Coronary artery (tissue), 2 donors: ENCODE data around the gene SLC6A1.

Source experiments
- DNase-seq: peaks from one replicate; pipeline ENCODE4 v3.0.0-alpha.2; 2017; ENCODE audit warnings: low spot score
- H3K27ac ChIP-seq, 2 donors: fragments of 200-600 bp; sonication (generic); one replicate each; pipeline ENCODE4 v1.5.1; 2016 to 2019
- H3K4me3 ChIP-seq: fragments of 200-600 bp; sonication (generic); 2 replicates; pipeline ENCODE4 v1.5.1; 2016; ENCODE audit warnings: mild to moderate bottlenecking, moderate library complexity
- TF ChIP-seq, protein P1 (sequence below): fragments of 200-600 bp; sonication (generic); IDR thresholded peaks from one replicate; pipeline ENCODE4 v1.5.1; 2019; ENCODE audit warnings: antibody characterized with exemption

The SLC6A1 gene

DNA sequence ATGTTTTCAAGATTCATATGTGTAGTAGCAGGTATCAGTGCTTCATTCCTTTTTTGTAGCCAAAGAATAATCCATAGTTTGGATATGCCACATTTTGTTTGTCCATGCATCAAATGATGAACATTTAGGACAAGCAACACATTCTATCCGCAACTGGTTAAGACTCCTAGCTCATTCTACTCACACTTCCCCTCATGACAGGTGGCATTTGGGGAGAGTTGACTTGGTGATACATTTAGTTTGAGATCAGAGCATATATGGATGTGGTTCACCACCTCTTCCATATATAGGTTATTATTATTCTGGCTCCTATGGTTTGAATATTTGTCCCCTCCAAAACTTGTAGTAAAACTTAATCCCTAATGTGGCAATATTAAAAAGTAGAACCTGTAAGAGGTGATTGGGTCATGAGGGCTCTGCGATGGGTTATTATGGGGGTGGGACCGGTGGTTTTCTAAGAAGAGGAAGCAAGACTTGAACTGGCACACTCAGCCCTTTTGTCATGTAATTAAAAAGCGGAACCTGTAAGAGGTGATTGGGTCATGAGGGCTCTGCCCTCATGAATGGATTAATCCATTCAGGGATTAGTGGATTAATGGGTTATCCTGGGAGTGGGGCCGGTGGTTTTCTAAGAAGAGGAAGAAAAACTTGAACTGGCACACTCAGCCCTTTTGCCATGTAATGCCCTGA, 86.4 kb downstream of the SLC6A1 start:
- TF ChIP-seq, protein P1, sequence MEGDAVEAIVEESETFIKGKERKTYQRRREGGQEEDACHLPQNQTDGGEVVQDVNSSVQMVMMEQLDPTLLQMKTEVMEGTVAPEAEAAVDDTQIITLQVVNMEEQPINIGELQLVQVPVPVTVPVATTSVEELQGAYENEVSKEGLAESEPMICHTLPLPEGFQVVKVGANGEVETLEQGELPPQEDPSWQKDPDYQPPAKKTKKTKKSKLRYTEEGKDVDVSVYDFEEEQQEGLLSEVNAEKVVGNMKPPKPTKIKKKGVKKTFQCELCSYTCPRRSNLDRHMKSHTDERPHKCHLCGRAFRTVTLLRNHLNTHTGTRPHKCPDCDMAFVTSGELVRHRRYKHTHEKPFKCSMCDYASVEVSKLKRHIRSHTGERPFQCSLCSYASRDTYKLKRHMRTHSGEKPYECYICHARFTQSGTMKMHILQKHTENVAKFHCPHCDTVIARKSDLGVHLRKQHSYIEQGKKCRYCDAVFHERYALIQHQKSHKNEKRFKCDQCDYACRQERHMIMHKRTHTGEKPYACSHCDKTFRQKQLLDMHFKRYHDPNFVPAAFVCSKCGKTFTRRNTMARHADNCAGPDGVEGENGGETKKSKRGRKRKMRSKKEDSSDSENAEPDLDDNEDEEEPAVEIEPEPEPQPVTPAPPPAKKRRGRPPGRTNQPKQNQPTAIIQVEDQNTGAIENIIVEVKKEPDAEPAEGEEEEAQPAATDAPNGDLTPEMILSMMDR, result no peak
- DNase-seq, result no peak

DNA sequence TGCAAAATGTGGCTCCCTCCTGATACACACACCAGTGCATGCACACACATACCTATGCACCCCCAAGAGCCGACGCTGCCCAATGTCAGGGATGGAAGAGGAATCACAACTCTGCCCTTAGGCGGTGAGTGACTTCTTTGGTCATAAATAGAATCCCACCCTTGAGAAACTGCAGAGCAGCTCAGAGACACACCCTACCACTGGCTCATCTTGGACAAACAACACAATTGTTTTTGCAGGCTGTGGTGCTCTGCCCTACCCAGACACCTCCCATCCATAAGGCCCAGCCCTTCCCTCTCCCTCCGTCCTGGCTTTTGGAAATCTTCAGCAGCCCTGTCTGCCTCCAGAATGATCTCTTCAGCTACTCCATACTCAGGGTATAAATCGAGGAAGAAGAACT, 87.9 kb downstream of the SLC6A1 start:
- TF ChIP-seq, protein P1, result no peak
- H3K4me3 ChIP-seq, result no peak overlapping the region
- no peak overlapping the region for H3K27ac ChIP-seq
- DNase-seq, result no peak

More for the DNA sequence above, 86.4 kb downstream of the SLC6A1 start:
- no peak overlapping the region for H3K4me3 ChIP-seq
- H3K27ac ChIP-seq, result no peak overlapping the region

DNA sequence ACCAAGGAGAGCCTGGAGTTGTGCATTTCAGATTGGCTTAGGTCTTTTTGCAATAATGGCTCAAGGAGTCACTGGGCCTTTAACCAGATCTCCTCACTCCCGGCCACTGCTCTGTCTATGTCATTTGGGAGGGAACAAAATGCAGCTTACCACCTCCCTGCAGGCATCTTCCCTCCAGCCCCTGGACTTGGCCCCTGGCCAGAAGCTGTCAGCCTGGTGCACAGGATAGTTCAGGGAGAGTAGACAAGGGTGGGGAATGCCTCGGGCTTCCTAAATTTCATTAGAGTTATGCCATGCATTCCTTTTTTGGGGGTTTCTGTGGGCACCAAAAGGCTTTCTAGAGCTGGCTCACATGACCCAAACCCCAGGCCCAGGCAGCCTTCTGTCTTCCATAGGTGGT, 91.5 kb downstream of the SLC6A1 start:
- TF ChIP-seq, protein P1, result no peak
- H3K4me3 ChIP-seq, result no peak overlapping the region
- no peak for DNase-seq

DNA sequence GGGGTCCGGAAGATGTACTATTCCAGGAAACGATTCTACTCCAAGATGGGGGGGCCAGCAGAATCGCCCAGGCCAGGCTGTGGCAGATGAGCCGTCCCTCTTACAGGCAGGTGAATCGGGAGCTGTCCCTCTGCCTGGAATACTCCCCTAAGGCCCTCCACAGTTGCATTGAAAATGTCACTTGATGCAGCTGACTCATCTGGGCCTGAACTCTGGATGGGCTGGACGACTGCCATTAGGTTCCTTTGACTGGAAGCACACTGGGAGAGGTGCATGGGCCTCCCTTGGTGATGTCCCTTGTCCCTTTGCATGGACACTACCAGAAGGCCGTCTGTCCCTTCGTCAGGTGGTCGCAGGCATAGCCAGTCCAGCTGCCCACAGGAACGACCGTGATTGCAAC, 92.1 kb downstream of the SLC6A1 start:
- TF ChIP-seq, protein P1, result no peak

More for the DNA sequence above, 91.5 kb downstream of the SLC6A1 start:
- H3K27ac ChIP-seq, result no peak overlapping the region

DNA sequence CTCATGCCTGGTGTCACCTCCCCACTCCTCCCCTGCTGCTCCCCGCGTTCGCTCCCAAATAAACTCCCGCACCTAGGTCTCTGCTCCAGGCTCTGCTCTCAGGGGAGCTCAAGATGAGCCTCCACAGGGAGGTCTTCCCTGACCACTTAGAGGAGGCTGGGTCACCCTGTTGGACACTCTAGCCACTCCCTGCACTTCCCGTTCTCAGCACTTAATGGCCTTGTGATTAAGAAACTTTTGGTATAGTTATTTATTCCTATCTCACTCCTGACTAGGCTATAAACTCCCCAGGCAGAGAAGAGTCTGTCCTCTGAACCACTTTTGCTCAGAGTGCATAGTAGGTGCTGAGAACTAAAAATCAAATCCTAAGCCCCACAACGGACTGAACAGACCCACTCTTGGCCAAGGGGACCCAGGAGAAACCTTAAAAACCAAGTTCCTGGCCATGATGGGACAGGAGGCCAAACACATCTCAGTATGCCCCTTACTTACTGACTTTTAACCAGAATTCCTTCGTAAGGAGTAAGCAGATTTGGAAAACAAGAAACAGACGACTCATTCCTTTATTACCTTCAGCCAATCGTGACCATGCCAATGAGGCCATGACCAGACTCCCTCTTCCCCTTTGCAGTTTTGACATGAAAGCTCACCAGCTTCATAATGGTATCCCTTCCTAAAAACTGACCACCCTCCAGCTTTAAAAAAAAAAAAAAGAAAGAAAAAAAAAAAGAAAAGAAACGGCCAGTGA, 92.7 kb downstream of the SLC6A1 start:
- TF ChIP-seq, protein P1, result no peak
- DNase-seq, result no peak
- H3K4me3 ChIP-seq, result no peak overlapping the region
- no peak overlapping the region for H3K27ac ChIP-seq

More for the DNA sequence above, 92.1 kb downstream of the SLC6A1 start:
- Histone ChIP-seq H3K4me3 (no peak overlapping the region), H3K27ac (no peak overlapping the region)
- DNase-seq, result no peak

DNA sequence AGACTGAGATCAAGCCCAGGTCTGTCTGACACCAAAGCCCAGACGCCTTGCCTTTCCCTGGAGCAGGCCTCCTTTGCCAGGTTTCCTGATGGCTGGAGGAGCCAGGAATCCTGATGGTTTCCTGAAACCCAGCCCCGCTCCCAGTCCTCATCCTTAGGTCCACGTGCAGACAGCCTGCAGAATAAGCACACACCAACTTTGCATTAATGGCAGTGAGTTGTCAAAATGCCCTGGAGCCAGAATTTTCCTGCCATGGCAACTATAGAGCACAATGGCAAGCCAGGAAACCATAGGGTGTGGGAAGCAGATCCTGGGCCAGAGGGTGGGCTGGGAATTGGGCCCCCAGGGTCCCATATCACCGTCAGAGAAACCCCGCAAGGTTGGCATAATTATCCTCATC, 94.3 kb downstream of the SLC6A1 start:
- no peak overlapping the region for H3K4me3 ChIP-seq
- DNase-seq, result no peak
- TF ChIP-seq, protein P1, result no peak
- no peak overlapping the region for H3K27ac ChIP-seq

DNA sequence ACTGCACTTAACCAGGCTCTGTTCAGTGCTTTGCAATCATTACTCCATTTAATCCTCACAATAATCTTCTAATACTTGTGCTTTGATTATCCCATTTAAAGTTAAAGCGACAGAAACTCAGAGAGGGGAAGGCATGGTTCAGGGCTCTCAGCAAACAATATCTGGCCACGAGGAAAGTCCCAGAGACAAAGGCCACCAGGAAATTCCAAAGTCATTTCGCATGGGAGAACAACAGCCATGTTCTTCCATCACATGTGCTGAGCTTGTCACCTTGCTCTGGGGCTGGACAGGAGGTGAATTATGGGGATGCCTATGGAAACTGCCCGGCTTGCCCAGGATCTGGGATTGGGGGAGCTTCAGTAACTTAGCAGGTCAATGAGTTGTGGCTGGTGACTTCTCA, 95.5 kb downstream of the SLC6A1 start:
- no peak for DNase-seq
- TF ChIP-seq, protein P1, result no peak

More for the DNA sequence above, 95.5 kb downstream of the SLC6A1 start:
- Histone ChIP-seq H3K27ac (no peak overlapping the region), H3K4me3 (no peak overlapping the region)
